Endodermal cell (in vitro differentiated cells): ENCODE results near the gene MACC1. TPM values are rescaled to one million over a fixed set of nuclear protein-coding genes. Genes with fewer than 3 reads are reported as not detected.

Source experiments
- DNase-seq: peaks from one replicate; pipeline ENCODE4 v3.0.0-alpha.2; 2017
- H3K27ac ChIP-seq: 2 replicates; pipeline ENCODE4 v1.5.1; 2013; ENCODE audit warnings: mild to moderate bottlenecking, low read depth, low read length, moderate library complexity
- H3K27me3 ChIP-seq: 2 replicates; pipeline ENCODE4 v1.6.1; 2013; ENCODE audit warnings: mild to moderate bottlenecking, low read length, moderate library complexity; ENCODE audit not compliant: insufficient read depth, control insufficient read depth, poor library complexity, severe bottlenecking
- H3K36me3 ChIP-seq: 2 replicates; pipeline ENCODE4 v1.7.0; 2013; ENCODE audit warnings: mild to moderate bottlenecking, low read length, moderate library complexity; ENCODE audit not compliant: control insufficient read depth, insufficient read depth
- H3K4me1 ChIP-seq: one replicate; pipeline ENCODE4 v1.7.0; 2013; ENCODE audit warnings: low read length; ENCODE audit not compliant: control insufficient read depth, insufficient read depth
- H3K4me3 ChIP-seq: 2 replicates; pipeline ENCODE4 v1.5.1; 2013; ENCODE audit warnings: mild to moderate bottlenecking, low read length, moderate library complexity
- H3K9ac ChIP-seq: 2 replicates; pipeline ENCODE4 v1.6.1; 2013; ENCODE audit warnings: mild to moderate bottlenecking, low read length, moderate library complexity; ENCODE audit not compliant: poor library complexity, severe bottlenecking; ENCODE audit errors: extremely low read depth
- H3K9me3 ChIP-seq: 2 replicates; pipeline ENCODE4 v1.6.1; 2013; ENCODE audit warnings: mild to moderate bottlenecking, low read length, moderate library complexity; ENCODE audit not compliant: control insufficient read depth
- H3K27ac Mint-ChIP-seq: 2 replicates; pipeline ENCODE4 v1.8.0; 2020; ENCODE audit warnings: mixed read lengths
- H3K27me3 Mint-ChIP-seq: 2 replicates; pipeline ENCODE4 v1.8.0; 2021; ENCODE audit warnings: mild to moderate bottlenecking, mixed read lengths; ENCODE audit not compliant: insufficient read depth
- H3K36me3 Mint-ChIP-seq: 2 replicates; pipeline ENCODE4 v1.8.0; 2020; ENCODE audit warnings: low read depth, mixed read lengths
- H3K4me1 Mint-ChIP-seq: 2 replicates; pipeline ENCODE4 v1.8.0; 2020; ENCODE audit warnings: mixed read lengths
- H3K4me3 Mint-ChIP-seq: 2 replicates; pipeline ENCODE4 v1.8.0; 2020; ENCODE audit warnings: mild to moderate bottlenecking, moderate library complexity, mixed read lengths
- H3K9me3 Mint-ChIP-seq: 2 replicates; pipeline ENCODE4 v1.8.0; 2020; ENCODE audit warnings: mild to moderate bottlenecking, mixed read lengths
- CTCF ChIP-seq: fragments of 200-600 bp; sonication (generic); conservative IDR thresholded peaks from 2 replicates; pipeline ENCODE4 v1.5.0; 2021; ENCODE audit warnings: antibody characterized with exemption, mild to moderate bottlenecking
- WGBS, 2 experiments: methylation state at CpG; one replicate each; pipeline versions ENCODE4 v1.1.5 to v1.1.7; 2013; ENCODE audit warnings: missing lambda C conversion rate in 2 of 2, mixed read lengths in 1 of 2; ENCODE audit not compliant: insufficient coverage in 1 of 2, insufficient read length in 1 of 2; 5-methylcytosine and 5-hydroxymethylcytosine counted together
- total RNA-seq, 2 donors: library from RNA; stranded (reverse); fragmentation: NEBNext Ultra II Directional in 1 of 2; extraction: Animal tissue kit (Norgen Biotek cat#: 25700) in 1 of 2; gene quantifications; 2 replicates in 1 of 2; 3 replicates in 1 of 2; pipeline ENCODE4 v1.2.1, GENCODE V29; 2021

The MACC1 gene
- total RNA-seq, 2 donors from 2014 or later: 1.4 to 2.0 TPM

- no peaks in the 10 kb centered on the region for H3K9me3 Mint-ChIP-seq
- H3K27me3 Mint-ChIP-seq: peaks cover 4% of the 10 kb centered on the region
- no peaks in the 10 kb centered on the region for H3K27me3 ChIP-seq
- H3K27ac ChIP-seq: no peak overlapping the region
- H3K9me3 ChIP-seq: no peaks in the 10 kb centered on the region
- no peak for DNase-seq
- no peaks in the 10 kb centered on the region for H3K4me1 ChIP-seq
- no peak overlapping the region for H3K4me3 ChIP-seq
- H3K36me3 ChIP-seq: no peaks in the 10 kb centered on the region
- no peaks in the 10 kb centered on the region for H3K36me3 Mint-ChIP-seq
- H3K4me1 Mint-ChIP-seq: peaks cover 7% of the 10 kb centered on the region
- no peak overlapping the region for H3K9ac ChIP-seq
- H3K27ac Mint-ChIP-seq: no peak overlapping the region
- no peak overlapping the region for H3K4me3 Mint-ChIP-seq
- 95 to 97% methylated on average over 2 to 6 of the region's 6 CpGs for WGBS, 2 experiments
- TF ChIP-seq CTCF: no peak
Measured at GRCh38 chr7:20236043-20236442, 18.9 kb upstream of the MACC1 start.

- no peak overlapping the region for H3K9ac ChIP-seq
- Mint-ChIP-seq H3K4me3 (no peak overlapping the region), H3K27me3 (peaks cover 4% of the 10 kb centered on the region), H3K36me3 (no peaks in the 10 kb centered on the region), H3K9me3 (no peaks in the 10 kb centered on the region), H3K27ac (no peak overlapping the region), H3K4me1 (peaks cover 7% of the 10 kb centered on the region)
- no peaks in the 10 kb centered on the region for H3K36me3 ChIP-seq
- 78 to 94% methylated on average over 3 to 4 of the region's 4 CpGs for whole genome bisulfite sequencing, 2 experiments
- no peak for TF ChIP-seq CTCF
- no peaks in the 10 kb centered on the region for H3K9me3 ChIP-seq
- DNase-seq: no peak
- no peaks in the 10 kb centered on the region for H3K4me1 ChIP-seq
- no peaks in the 10 kb centered on the region for H3K27me3 ChIP-seq
- H3K27ac ChIP-seq: no peak overlapping the region
- no peak overlapping the region for H3K4me3 ChIP-seq
Measured at GRCh38 chr7:20235288-20235687, 18.1 kb upstream of the MACC1 start.

GRCh38 chr7:20233362-20233761 lies 16.2 kb upstream of the MACC1 start:
- H3K27ac ChIP-seq: no peak overlapping the region
- Mint-ChIP-seq H3K9me3 (no peaks in the 10 kb centered on the region), H3K36me3 (no peaks in the 10 kb centered on the region), H3K27ac (no peak overlapping the region), H3K4me1 (peaks cover 6% of the 10 kb centered on the region), H3K4me3 (no peak overlapping the region), H3K27me3 (peaks cover 2% of the 10 kb centered on the region)
- no peak for DNase-seq
- H3K9me3 ChIP-seq: no peaks in the 10 kb centered on the region
- 86 to 97% methylated on average over 4 of the region's 4 CpGs for WGBS, 2 experiments
- no peak overlapping the region for H3K4me3 ChIP-seq
- H3K36me3 ChIP-seq: no peaks in the 10 kb centered on the region
- TF ChIP-seq CTCF: no peak
- no peak overlapping the region for H3K9ac ChIP-seq
- H3K4me1 ChIP-seq: no peaks in the 10 kb centered on the region
- H3K27me3 ChIP-seq: no peaks in the 10 kb centered on the region
